HG02943 (cell line): Measurements from ENCODE around the gene TLCD4.
A peak's percentile ranks its signal among the peaks of the same experiment; 100 is the strongest.

Source experiments
- ATAC-seq: cut with Tn5 transposase; IDR thresholded peaks from one replicate; pipeline ENCODE4 v1.9.1; 2021; ENCODE audit warnings: mild to moderate bottlenecking, low read depth, moderate library complexity; ENCODE audit not compliant: unreplicated experiment

TLCD4 gene

GRCh38 chr1:95093296-95093695 is 23.9 kb upstream of the TLCD4 start:
- no peak for ATAC-seq

GRCh38 chr1:95094923-95095322 is 22.2 kb upstream of the TLCD4 start:
- no peak for ATAC-seq

DNA sequence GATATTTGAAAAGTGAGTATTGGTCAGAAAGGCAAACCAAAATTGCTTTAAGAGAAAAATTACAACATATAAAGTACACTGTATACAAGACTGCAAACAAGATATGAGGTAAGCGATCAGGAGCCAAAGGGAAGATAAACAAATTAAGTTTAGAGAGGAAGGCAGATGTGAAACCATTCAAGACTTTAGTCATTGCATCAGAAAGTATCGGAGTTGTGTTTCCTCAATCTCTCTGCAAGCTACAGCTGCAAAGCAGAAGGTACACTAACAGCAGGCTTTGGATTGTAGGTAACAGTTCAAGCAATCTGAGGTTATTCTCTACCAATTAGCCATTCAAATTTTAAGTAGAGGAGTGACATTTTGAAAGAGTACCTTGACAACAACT is 21.3 kb upstream of the TLCD4 start:
- ATAC-seq, result peak; percentile 85

GRCh38 chr1:95096218-95096841 is 20.8 kb upstream of the TLCD4 start:
- peak; percentile 8 for ATAC-seq

DNA sequence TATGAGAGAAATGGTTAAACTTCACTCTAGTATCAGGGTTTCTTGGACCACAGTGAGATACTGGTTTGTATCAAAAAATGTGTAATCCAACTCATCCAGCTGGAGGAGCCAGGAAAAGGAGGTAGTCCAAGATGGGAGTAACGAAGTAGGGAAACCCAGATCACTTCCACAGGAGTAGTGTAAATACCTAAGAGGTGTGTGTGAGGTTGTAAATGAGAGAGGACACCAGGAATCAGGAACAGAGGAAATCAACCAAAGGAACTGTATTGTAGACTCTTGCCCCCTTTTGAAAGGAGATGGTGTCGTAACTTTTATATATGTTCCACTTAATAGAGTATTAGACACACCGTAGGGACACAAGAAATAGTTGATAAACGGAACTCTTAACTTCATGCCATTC is 19.7 kb upstream of the TLCD4 start:
- no peak for ATAC-seq

- ATAC-seq, result no peak
These were observed 19.0 kb upstream of the TLCD4 start for GRCh38 chr1:95098196-95098595.

GRCh38 chr1:95108792-95109191 is 8.4 kb upstream of the TLCD4 start:
- no peak for ATAC-seq

DNA sequence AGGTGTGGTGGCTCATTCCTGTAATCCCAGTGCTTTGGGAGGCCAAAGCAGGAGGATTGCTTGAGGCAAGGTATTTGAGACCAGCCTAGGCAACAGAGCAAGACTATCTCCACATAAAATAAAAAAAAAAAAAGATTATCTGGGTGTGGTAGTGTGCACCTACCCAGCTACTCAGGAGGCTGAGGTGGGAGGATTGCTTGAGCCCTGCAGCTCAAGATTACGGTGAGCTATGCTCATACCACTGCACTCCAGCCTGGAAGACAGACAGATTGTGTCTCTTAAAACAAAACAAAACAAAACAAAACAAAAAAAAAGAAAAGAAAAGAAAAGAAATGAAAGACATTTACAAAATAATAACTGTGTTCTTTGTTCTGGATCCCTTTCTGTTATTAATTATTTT is 6.1 kb upstream of the TLCD4 start:
- ATAC-seq, result no peak

GRCh38 chr1:95113684-95114083 is 3.5 kb upstream of the TLCD4 start:
- ATAC-seq, result no peak

DNA sequence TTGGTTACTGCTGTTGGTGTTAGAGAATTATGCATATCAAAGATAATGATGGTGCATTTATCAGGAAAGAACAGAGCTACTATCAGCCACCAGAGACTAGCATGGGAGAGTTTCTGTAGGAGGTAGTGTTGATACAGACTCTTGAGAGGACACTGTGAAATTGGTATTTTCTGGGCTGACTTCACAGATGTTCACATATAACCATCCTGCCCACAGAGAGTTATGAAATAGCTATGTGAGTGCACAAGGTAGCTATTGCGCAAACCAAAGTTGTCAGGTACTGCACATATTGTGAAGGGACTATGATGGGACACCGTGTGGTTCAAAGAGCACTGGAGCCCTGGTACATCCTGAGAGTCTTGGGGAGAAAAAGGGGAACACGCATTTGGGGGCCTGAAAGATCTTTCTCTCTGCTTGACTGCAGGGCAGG is 1.4 kb upstream of the TLCD4 start:
- ATAC-seq, result no peak

DNA sequence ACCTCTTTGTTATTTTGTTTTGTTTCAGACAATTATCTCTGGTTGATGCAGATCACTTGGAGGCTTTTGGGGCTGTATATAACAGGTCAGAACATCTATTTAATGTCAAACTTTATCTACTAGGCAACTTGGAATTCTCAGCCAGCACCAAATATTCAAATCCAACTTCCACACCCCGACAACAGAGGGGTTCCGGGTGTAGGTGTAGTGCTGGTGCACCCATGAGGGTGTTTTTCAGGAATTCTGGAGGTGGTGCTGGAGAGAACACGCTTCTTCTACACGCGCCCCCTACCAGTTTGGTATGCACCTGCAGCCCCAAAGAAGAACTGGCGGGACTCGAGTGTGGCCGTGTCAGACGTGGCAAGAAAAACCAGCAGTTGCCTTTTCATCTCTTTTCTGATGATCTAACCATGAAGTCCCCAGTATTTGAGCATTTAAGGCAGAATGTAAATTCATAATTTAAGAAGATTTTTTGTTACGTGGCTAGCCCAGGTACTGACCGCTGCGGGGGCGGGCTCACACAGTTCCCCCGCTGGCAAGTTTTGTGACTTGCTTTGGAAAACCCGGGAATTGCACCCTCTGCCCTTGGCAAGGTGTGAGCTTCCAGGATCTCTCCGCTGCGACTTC is 462 bp upstream of the TLCD4 start:
- peak; percentile 63 for ATAC-seq

- ATAC-seq, result no peak
These were observed 928 bp downstream of the TLCD4 start for GRCh38 chr1:95118067-95118499.

DNA sequence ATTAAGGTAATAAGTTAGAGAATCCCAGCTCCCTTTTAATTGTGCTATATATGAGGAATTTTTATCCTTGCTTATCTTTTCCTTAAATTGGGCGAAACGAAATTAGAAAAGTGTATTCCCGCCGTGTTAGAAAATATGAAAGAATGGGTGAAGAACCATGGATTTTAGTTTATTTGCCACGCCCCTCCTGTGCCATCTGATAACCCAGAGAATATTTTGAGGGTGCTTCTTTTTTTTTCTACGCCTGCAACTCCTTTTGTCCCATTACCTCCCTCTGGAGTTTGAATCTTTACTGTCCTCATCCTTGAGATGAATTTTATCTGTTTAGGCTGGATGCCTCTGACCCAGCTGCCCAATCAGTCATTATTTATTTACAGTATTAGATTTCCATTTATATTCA is 1.6 kb downstream of the TLCD4 start:
- no peak for ATAC-seq

GRCh38 chr1:95119273-95119672 is 2.1 kb downstream of the TLCD4 start:
- no peak for ATAC-seq

GRCh38 chr1:95122151-95122697 is 5.1 kb downstream of the TLCD4 start:
- no peak for ATAC-seq

- ATAC-seq, result no peak
These were observed 7.2 kb downstream of the TLCD4 start for GRCh38 chr1:95124342-95124741.

DNA sequence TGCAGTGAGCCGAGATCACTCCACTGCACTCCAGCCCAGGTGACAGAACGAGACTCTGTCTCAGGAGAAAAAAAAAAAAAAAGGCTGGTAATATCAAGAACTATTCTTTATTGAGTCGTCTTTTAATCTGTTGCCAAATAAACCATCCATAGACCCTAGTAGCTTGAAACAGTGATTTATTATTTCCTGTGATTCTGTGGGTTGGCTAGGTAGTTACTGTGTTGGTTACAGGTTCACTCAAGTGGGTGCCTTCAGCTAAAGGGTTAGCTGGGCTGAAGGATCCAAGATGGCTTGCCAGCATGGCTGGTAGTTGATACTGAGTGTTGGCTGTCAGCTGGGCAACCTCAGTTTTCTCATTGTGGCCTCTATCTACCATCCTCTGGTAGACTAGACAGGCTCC is 9.2 kb downstream of the TLCD4 start:
- ATAC-seq, result no peak

- ATAC-seq, result no peak
These were observed 9.7 kb downstream of the TLCD4 start for GRCh38 chr1:95126846-95127245.

GRCh38 chr1:95127380-95127779 is 10.2 kb downstream of the TLCD4 start:
- no peak for ATAC-seq

DNA sequence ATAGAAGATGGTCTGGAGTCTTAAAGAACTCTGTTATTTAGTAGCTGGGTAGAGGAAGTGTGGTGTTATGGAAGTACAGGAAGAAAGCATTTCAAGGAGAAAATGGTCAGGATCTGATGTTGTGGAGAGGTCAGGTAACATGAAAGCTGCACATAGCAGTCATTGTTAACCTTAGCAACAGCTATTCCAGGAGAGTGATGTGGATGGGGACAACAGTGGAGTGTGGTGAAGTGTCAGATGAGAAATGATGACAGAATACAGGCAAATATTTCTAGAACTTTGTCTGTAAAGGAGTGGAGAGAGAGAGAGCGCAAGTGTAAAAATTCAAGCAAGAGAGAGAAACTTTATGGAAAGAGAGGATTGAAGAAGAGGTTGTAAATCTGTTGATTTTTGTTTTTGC is 15.6 kb downstream of the TLCD4 start:
- ATAC-seq, result no peak

DNA sequence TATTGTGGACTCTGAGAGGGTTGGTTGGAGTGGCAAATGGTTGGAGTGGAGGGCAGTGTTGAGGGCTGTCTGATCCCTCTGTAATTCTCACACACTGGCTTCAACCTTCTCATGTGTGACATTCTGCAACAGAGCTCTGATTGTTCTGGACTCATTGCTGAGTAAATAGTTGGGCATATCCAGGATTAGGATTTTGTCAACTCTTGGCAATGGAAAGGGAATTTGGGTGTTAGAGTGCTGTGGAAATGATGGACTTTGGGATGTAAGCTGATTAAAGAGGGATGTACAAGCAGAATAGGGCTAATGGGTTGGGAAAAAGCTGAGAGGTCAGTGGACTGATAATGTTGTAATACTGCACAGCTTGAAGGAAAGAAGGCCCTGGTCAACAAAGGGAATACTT is 16.5 kb downstream of the TLCD4 start:
- no peak for ATAC-seq

DNA sequence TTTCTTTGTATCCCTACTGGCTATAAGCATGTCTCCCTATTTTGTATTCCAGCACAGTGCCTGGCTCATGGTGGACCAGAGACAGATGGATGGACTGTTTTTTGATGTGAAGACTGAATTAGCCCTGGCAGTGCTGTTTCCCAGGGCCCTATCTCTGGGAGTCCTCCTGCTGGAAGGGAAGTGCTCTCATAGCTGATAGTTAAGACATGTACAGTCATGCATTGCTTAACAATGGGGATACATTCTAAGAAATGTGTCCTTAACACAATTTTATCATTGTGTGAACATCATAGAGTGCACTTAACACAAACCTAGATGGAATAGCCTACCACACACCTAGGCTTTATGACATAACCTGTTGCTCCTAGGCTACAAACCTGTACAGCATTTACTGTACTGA is 21.1 kb downstream of the TLCD4 start:
- no peak for ATAC-seq
